ENCODE measurements around the gene MCIDAS. TPM values are rescaled to one million over a fixed set of nuclear protein-coding genes. Genes with fewer than 3 reads are reported as not detected.
A peak's percentile ranks its signal among the peaks of the same experiment; 100 is the strongest.

Gene MCIDAS
- total and polyA plus RNA-seq, 2 of the 8 experiments (the other 6 are each of a cell fraction or from before 2014, with no cell fraction given): 0.15 TPM; not detected in 1

GRCh38 chr5:55230086-55230629 is 3.0 kb upstream of the MCIDAS start:
- no peak overlapping the region for H3K14ac ChIP-seq (ENCODE audit: insufficient read length)
- H3K18ac ChIP-seq (ENCODE audit: extremely low read depth, low read length): no peak overlapping the region
- H3K27ac ChIP-seq (ENCODE audit: low read depth, low read length): no peak overlapping the region
- H2BK5ac ChIP-seq (ENCODE audit: low read depth, low read length): no peak overlapping the region
- peaks cover 28% of the 10 kb centered on the region; the same call in 1 of the 2 replicates for H3K23me2 ChIP-seq (ENCODE audit: low read depth, low read length)
- peak in 1 of 2 experiments; percentile 26 for DNase-seq (ENCODE audit: low read depth in 1 of 2, low spot score in 2 of 2)
- peaks cover 5 to 33% of the 10 kb centered on the region in 2 experiments for H4K20me1 ChIP-seq (replicated peaks in 1 of 2; ENCODE audit: control insufficient read depth in 1 of 2, insufficient read depth in 2 of 2, low read length in 2 of 2)
- no peaks in the 10 kb centered on the region for H3K9me3 ChIP-seq (ENCODE audit: insufficient read depth in 2 of 2, low read depth in 1 of 2, low read length in 1 of 2)
- H2BK15ac ChIP-seq (ENCODE audit: low read length): no peak overlapping the region
- H2BK120ac ChIP-seq (replicated peaks; ENCODE audit: low read depth, low read length): no peak overlapping the region
- no peak overlapping the region for H3K4ac ChIP-seq (replicated peaks; ENCODE audit: insufficient read length, low read depth, low read length)
- H3K27me3 ChIP-seq (replicated peaks in 1 of 4; ENCODE audit: control insufficient read depth in 3 of 4, extremely low read depth in 1 of 4, insufficient read depth in 3 of 4, low read length in 3 of 4): peaks cover 78 to 99% (median 97%) of the 10 kb centered on the region in 4 experiments
- ChIA-PET CTCF (ENCODE audit: partially characterized antibody) (interaction anchor here (13.6 kb wide), 1 partner anchor 56 kb away, joined by 143 read pairs; the partner anchor contains the start of gene CDC20B), POLR2A (ENCODE audit: partially characterized antibody) (no interaction called here)
- no peak overlapping the region for H2BK12ac ChIP-seq (ENCODE audit: low read depth, low read length)
- H3K4me1 ChIP-seq (replicated peaks in 1 of 4; ENCODE audit: control insufficient read depth in 3 of 4, insufficient read depth in 4 of 4, low read length in 3 of 4): peaks cover 2 to 33% (median 17%) of the 10 kb centered on the region in 4 experiments
- H3K4me3 ChIP-seq (ENCODE audit: extremely low read depth in 1 of 4, insufficient read depth in 2 of 4, low read depth in 3 of 4, low read length in 4 of 4): no peak overlapping the region
- no peak overlapping the region for H4K5ac ChIP-seq (ENCODE audit: insufficient read length, low read depth, low read length)
- H3K79me2 ChIP-seq (ENCODE audit: control insufficient read depth in 1 of 2, insufficient read depth in 2 of 2, low read length in 2 of 2): no peaks in the 10 kb centered on the region
- H3K36me3 ChIP-seq (ENCODE audit: control insufficient read depth in 2 of 4, insufficient read depth in 4 of 4, low read length in 3 of 4): peaks cover 0 to 8% (median 0%) of the 10 kb centered on the region in 4 experiments; a peak in 2 of 8 replicates
- H2AFZ ChIP-seq (ENCODE audit: low read length): no peak overlapping the region
- WGBS, 2 experiments (ENCODE audit: extremely low coverage in 1 of 2, insufficient coverage in 1 of 2, insufficient read length in 1 of 2, insufficient replicate concordance in 2 of 2, low coverage in 1 of 2, low lambda C conversion rate in 2 of 2, missing lambda C conversion rate in 1 of 2): 52% methylated on average over 8 of the region's 8 CpGs; no CpG with 5 or more reads in 1 of the 2 experiments
- no peak overlapping the region for H2BK20ac ChIP-seq (ENCODE audit: low read length)
- H3K9ac ChIP-seq (replicated peaks in 1 of 4; ENCODE audit: extremely low read depth in 1 of 4, low read depth in 3 of 4, low read length in 3 of 4): no peak overlapping the region
- no peak for FAIRE-seq
- H3K79me1 ChIP-seq (ENCODE audit: low read depth, low read length): no peaks in the 10 kb centered on the region
- no peak overlapping the region for H3K23ac ChIP-seq (ENCODE audit: insufficient read length)
- H2AK5ac ChIP-seq (ENCODE audit: low read depth, low read length): no peak overlapping the region
- H4K91ac ChIP-seq (replicated peaks; ENCODE audit: insufficient read length, low read length): no peak overlapping the region
- no peak overlapping the region for H3K56ac ChIP-seq (replicated peaks; ENCODE audit: insufficient read length, low read depth, low read length)
- H4K8ac ChIP-seq (ENCODE audit: extremely low read depth, insufficient read depth, low read length): no peak overlapping the region
- H3K4me2 ChIP-seq (ENCODE audit: insufficient read depth in 1 of 2, low read depth in 2 of 2, low read length in 2 of 2): no peak overlapping the region; a peak in 1 of 4 replicates
- TF ChIP-seq KDM5A (IDR thresholded peaks at IDR 0.05; ENCODE audit: low read length) (no peak), EZH2 (IDR thresholded peaks at IDR 0.05; ENCODE audit: low read depth, low read length, severe bottlenecking) (no peak), EGR1 (IDR thresholded peaks at IDR 0.05; ENCODE audit: borderline replicate concordance, low read depth, low read length) (no peak), ATF3 (IDR thresholded peaks at IDR 0.05; ENCODE audit: insufficient read depth, low read depth, low read length) (no peak), KDM1A (IDR thresholded peaks at IDR 0.05; ENCODE audit: borderline replicate concordance, low read length) (no peak), RXRA (IDR thresholded peaks at IDR 0.05; ENCODE audit: insufficient read depth, low read depth, low read length) (no peak), HDAC6 (IDR thresholded peaks at IDR 0.05; ENCODE audit: low read depth, low read length) (no peak), BCL11A (IDR thresholded peaks at IDR 0.05; ENCODE audit: low read depth in 2 of 2, low read length in 2 of 2) (no peak), GTF2F1 (IDR thresholded peaks at IDR 0.05; ENCODE audit: borderline replicate concordance, low read depth, low read length) (no peak), RNF2 (IDR thresholded peaks at IDR 0.05; ENCODE audit: borderline replicate concordance, low read depth, low read length, missing control alignments, poor library complexity, severe bottlenecking) (no peak), BRCA1 (IDR thresholded peaks at IDR 0.05; ENCODE audit: low read depth, low read length) (no peak)

Data from H1 (cell line).